ENCODE measurements around the gene RNF225.
"Not testable (repeated sequence)": the region's sequence is repeated elsewhere in the genome, so short reads cannot be mapped to it uniquely, and the experiment has no call there.

RNF225 gene

GRCh38 chr19:58367698-58368454 is 27.6 kb upstream of the RNF225 start:
- no peak overlapping the region for H3K27ac ChIP-seq
- no peak for TF ChIP-seq CTCF (conservative IDR thresholded peaks at IDR 0.05)

GRCh38 chr19:58368561-58369360 is 26.7 kb upstream of the RNF225 start:
- TF ChIP-seq CTCF (conservative IDR thresholded peaks at IDR 0.05): no peak
- no peak overlapping the region for H3K27ac ChIP-seq

- H3K27ac ChIP-seq: peak overlapping the region; percentile 21
- peak; percentile 58 for TF ChIP-seq CTCF (conservative IDR thresholded peaks at IDR 0.05)
Observed at GRCh38 chr19:58372311-58373133, 22.9 kb upstream of the RNF225 start.

GRCh38 chr19:58374200-58374599 is 21.3 kb upstream of the RNF225 start:
- no peak overlapping the region for H3K27ac ChIP-seq
- no peak for TF ChIP-seq CTCF (conservative IDR thresholded peaks at IDR 0.05)

- not testable (repeated sequence) for H3K27ac ChIP-seq
Observed at GRCh38 chr19:58376724-58377123, 18.7 kb upstream of the RNF225 start.

- peak overlapping the region; percentile 91 for H3K27ac ChIP-seq
- no peak for TF ChIP-seq CTCF (conservative IDR thresholded peaks at IDR 0.05)
Observed at GRCh38 chr19:58379246-58379645, 16.2 kb upstream of the RNF225 start.

GRCh38 chr19:58380037-58380661 is 15.3 kb upstream of the RNF225 start:
- peak overlapping the region; percentile 91 for H3K27ac ChIP-seq

More at GRCh38 chr19:58380037-58380661, 15.3 kb upstream of the RNF225 start:
- TF ChIP-seq CTCF (conservative IDR thresholded peaks at IDR 0.05): no peak

Measured in VCaP (cell line).